Glutamatergic neuron (in vitro differentiated cells): Measurements from ENCODE around the gene GPR78. TPM values are rescaled to one million over a fixed set of nuclear protein-coding genes. Genes with fewer than 3 reads are reported as not detected.
A peak's percentile ranks its signal among the peaks of the same experiment; 100 is the strongest.

Experiments
- DNase-seq: peaks from one replicate; pipeline ENCODE4 v3.0.0; 2022
- H3K27ac Mint-ChIP-seq: one replicate; pipeline ENCODE4 v1.8.0; 2020; ENCODE audit warnings: mild to moderate bottlenecking, mixed read lengths, inconsistent platforms; ENCODE audit not compliant: unreplicated experiment
- H3K27me3 Mint-ChIP-seq: one replicate; pipeline ENCODE4 v1.8.0; 2020; ENCODE audit warnings: mild to moderate bottlenecking, moderate library complexity, mixed read lengths, inconsistent platforms; ENCODE audit not compliant: unreplicated experiment
- H3K36me3 Mint-ChIP-seq: one replicate; pipeline ENCODE4 v1.8.0; 2020; ENCODE audit warnings: mild to moderate bottlenecking, mixed read lengths, inconsistent platforms; ENCODE audit not compliant: unreplicated experiment
- H3K4me1 Mint-ChIP-seq: one replicate; pipeline ENCODE4 v1.8.0; 2020; ENCODE audit warnings: mild to moderate bottlenecking, low read depth, mixed read lengths, inconsistent platforms; ENCODE audit not compliant: unreplicated experiment
- H3K4me3 Mint-ChIP-seq: one replicate; pipeline ENCODE4 v1.8.0; 2020; ENCODE audit warnings: mild to moderate bottlenecking, mixed read lengths, inconsistent platforms; ENCODE audit not compliant: unreplicated experiment
- H3K9me3 Mint-ChIP-seq: one replicate; pipeline ENCODE4 v1.8.0; 2020; ENCODE audit warnings: mild to moderate bottlenecking, moderate library complexity, mixed read lengths, inconsistent platforms; ENCODE audit not compliant: unreplicated experiment
- long read RNA-seq: library from polyadenylated mRNA; unstranded; transcript quantifications from one replicate; pipeline ENCODE4 v2.0.0, GENCODE V29; 2020; ENCODE audit not compliant: unreplicated experiment
- total RNA-seq: library from RNA; stranded (reverse); fragmentation: NEBNext Ultra II Directional; extraction: Animal tissue kit (Norgen Biotek cat#: 25700); gene quantifications from one replicate; pipeline ENCODE4 v1.2.1, GENCODE V29; 2021; ENCODE audit not compliant: unreplicated experiment
- TF ChIP-seq, protein P1 (sequence below): fragments of 200-600 bp; sonication (generic); IDR thresholded peaks from one replicate; pipeline ENCODE4 v1.5.0; 2021; ENCODE audit not compliant: partially characterized antibody, unreplicated experiment

GPR78 gene
- 0.17 TPM for total RNA-seq
- long read RNA-seq: 0 reads

- H3K4me3 Mint-ChIP-seq: peak within 1 kb of the TSS; percentile 87
- no peaks in the 10 kb centered on the region for H3K36me3 Mint-ChIP-seq
- peaks cover 9% of the 10 kb centered on the region for H3K4me1 Mint-ChIP-seq
- H3K9me3 Mint-ChIP-seq: peaks cover 9% of the 10 kb centered on the region
- TF ChIP-seq, protein P1, sequence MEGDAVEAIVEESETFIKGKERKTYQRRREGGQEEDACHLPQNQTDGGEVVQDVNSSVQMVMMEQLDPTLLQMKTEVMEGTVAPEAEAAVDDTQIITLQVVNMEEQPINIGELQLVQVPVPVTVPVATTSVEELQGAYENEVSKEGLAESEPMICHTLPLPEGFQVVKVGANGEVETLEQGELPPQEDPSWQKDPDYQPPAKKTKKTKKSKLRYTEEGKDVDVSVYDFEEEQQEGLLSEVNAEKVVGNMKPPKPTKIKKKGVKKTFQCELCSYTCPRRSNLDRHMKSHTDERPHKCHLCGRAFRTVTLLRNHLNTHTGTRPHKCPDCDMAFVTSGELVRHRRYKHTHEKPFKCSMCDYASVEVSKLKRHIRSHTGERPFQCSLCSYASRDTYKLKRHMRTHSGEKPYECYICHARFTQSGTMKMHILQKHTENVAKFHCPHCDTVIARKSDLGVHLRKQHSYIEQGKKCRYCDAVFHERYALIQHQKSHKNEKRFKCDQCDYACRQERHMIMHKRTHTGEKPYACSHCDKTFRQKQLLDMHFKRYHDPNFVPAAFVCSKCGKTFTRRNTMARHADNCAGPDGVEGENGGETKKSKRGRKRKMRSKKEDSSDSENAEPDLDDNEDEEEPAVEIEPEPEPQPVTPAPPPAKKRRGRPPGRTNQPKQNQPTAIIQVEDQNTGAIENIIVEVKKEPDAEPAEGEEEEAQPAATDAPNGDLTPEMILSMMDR: no peak
- no peak within 1 kb of the TSS for H3K27ac Mint-ChIP-seq
- DNase-seq: peak; percentile 63
- peaks cover 13% of the 10 kb centered on the region for H3K27me3 Mint-ChIP-seq
These were observed at the start of gene GPR78 for GRCh38 chr4:8580321-8581093. Gene GPR78 (plus strand): TSS chr4:8580392. CDS start chr4:8580983, 591 bp downstream.

DNA sequence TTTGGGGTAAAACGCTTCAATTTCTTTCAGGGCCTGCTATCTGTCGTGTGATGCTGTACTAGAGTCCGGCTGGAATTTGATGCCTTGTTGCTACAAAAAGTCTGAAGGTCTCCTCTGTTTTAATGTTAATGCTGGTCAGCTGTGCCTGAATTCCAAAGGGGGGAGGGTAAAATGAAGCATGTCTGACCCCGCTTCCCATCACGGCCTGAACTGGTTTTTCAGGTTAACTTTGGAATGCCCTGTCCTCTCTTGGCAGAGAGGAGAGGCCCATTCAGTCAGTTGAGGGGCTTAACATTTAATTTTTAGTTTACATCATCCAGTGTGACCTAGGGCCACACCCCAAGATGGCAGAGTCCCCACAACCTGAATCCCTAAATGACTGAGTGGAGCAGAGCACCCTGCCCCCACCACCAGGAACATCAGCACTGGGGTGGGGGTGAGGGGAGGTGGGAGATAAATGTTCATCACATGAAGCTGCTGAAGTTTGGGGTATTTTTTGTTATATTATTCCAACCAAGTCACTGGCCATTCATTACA, 47.9 kb upstream of the GPR78 start:
- peaks cover 4% of the 10 kb centered on the region for H3K36me3 Mint-ChIP-seq
- peaks cover 2% of the 10 kb centered on the region for H3K27me3 Mint-ChIP-seq
- no peak overlapping the region for H3K27ac Mint-ChIP-seq
- TF ChIP-seq, protein P1: no peak
- DNase-seq: no peak
- no peaks in the 10 kb centered on the region for H3K4me1 Mint-ChIP-seq
- peaks cover 3% of the 10 kb centered on the region for H3K9me3 Mint-ChIP-seq
- H3K4me3 Mint-ChIP-seq: no peak overlapping the region

GRCh38 chr4:8533274-8533865, 46.8 kb upstream of the GPR78 start:
- Mint-ChIP-seq H3K27ac (no peak overlapping the region), H3K4me3 (peak overlapping the region; percentile 21)
- no peak for DNase-seq

GRCh38 chr4:8534129-8534528, 46.1 kb upstream of the GPR78 start:
- Mint-ChIP-seq H3K36me3 (peaks cover 4% of the 10 kb centered on the region), H3K27me3 (no peaks in the 10 kb centered on the region), H3K4me1 (no peaks in the 10 kb centered on the region), H3K4me3 (no peak overlapping the region), H3K27ac (no peak overlapping the region), H3K9me3 (peaks cover 3% of the 10 kb centered on the region)
- TF ChIP-seq, protein P1: no peak
- DNase-seq: no peak

More at GRCh38 chr4:8533274-8533865, 46.8 kb upstream of the GPR78 start:
- Mint-ChIP-seq H3K9me3 (peaks cover 3% of the 10 kb centered on the region), H3K4me1 (no peaks in the 10 kb centered on the region), H3K27me3 (no peaks in the 10 kb centered on the region), H3K36me3 (peaks cover 4% of the 10 kb centered on the region)
- TF ChIP-seq, protein P1: no peak

GRCh38 chr4:8534611-8535010, 45.6 kb upstream of the GPR78 start:
- H3K4me3 Mint-ChIP-seq: no peak overlapping the region

More at GRCh38 chr4:8534611-8535010, 45.6 kb upstream of the GPR78 start:
- no peak for DNase-seq
- TF ChIP-seq, protein P1: no peak
- Mint-ChIP-seq H3K36me3 (peaks cover 4% of the 10 kb centered on the region), H3K27ac (no peak overlapping the region), H3K27me3 (no peaks in the 10 kb centered on the region), H3K4me1 (no peaks in the 10 kb centered on the region), H3K9me3 (peaks cover 3% of the 10 kb centered on the region)
